GM19372 (cell line): ENCODE data around the gene SCMH1.

Source experiments
- ATAC-seq: cut with Tn5 transposase; IDR thresholded peaks from one replicate; pipeline ENCODE4 v1.9.1; 2021; ENCODE audit warnings: mild to moderate bottlenecking, low read depth, moderate library complexity; ENCODE audit not compliant: unreplicated experiment

Gene SCMH1

GRCh38 chr1:41241749-41242341 lies at the start of gene SCMH1:
Gene SCMH1 (minus strand): TSS chr1:41242306. CDS start chr1:41186133, 56,173 bp downstream.
- peak; percentile 38 for ATAC-seq

GRCh38 chr1:41291195-41291594 lies 49.1 kb upstream of the SCMH1 start:
- no peak for ATAC-seq

DNA sequence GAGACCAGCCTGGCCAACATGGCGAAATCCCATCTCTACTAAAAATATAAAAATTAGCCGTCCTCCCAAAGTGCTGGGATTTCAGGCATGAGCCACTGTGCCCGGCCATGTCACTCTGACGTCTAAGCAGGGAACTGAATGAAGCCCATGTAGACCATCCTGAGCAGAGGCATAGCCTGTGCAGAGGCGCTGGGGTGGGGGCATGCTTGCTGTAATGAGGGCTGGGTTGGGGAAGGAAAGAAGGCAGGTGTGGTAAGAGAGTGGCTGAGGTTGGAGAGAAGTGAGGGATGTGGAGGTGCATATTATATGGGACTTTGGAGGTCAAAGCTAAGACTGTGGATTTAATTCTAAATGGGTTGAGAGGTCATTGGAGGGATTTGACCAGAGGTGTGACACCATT lies 47.1 kb upstream of the SCMH1 start:
- no peak for ATAC-seq

- no peak for ATAC-seq
These were observed 44.9 kb upstream of the SCMH1 start for GRCh38 chr1:41286992-41287391.

- ATAC-seq, result no peak
These were observed 44.4 kb upstream of the SCMH1 start for GRCh38 chr1:41286486-41286885.

GRCh38 chr1:41285818-41286217 lies 43.7 kb upstream of the SCMH1 start:
- no peak for ATAC-seq

DNA sequence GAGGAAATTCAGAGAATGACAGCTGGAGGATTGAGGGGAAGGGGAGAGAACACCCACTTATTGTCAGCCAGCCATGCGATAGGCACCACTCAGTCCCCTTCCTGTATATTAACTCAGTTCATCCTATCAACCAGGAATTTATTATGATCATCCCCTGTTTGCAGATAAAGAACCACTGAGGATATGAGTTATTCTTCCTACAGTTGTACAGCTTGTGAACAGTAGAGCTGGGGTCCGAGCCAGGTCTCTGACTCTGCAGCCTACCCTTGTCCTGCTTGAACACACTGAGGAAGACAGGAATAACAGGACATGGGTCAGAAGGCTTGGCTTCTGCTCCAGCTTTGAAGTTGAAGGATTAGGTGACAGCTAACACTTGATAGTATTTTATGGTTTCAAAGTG lies 42.0 kb upstream of the SCMH1 start:
- ATAC-seq, result no peak

DNA sequence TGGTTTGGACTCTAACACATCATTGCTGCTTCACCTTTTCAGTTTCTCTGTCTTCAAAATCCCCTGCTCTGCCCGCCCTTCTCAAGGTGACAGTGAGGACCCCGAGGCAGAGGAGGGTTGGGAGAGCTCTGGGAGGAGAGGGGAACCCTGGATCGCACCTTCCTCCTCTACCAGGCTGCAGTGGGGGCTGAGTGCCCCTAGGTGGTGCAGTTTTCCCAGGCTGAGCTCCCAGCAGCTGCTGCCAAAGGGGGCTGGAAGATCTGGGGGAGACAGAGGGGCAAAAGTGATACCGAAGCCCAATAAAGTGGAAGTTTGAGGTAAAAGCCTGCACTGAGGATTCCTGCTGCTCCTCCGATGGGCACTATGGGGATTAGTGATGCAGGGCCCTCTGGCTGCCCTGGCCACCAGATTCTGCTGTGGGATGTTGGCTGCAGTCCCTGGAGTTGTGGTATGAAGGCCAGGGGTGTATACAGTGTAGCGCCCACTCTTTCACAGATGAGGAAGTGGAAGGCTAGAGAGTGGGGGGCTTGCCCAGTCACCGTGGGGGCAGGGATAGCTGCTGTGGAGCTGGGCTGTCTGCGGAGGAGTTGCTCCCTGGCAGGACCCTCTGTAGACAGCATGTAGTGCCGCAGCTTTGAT lies 40.7 kb upstream of the SCMH1 start:
- no peak for ATAC-seq

DNA sequence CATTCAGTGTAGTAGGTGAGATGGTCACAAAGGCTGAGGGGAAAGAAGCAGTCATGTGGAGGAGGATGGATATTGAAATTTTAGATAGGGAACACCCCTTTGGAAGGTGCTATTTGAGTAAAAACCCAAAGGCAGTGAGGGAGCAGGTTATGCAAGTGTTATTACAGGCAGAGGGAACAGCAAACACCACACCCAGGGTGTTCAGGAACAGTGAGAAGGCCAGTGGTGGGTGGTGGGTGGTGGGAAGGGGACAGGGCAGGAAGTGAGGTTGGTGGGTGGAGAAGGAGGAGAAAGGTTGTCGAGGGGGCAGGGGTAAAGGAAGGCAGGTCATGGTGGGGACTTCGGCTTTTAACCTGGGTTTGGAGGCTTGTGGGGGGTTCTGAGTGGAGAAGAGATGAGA lies 39.2 kb upstream of the SCMH1 start:
- ATAC-seq, result no peak

- no peak for ATAC-seq
These were observed 38.3 kb upstream of the SCMH1 start for GRCh38 chr1:41280202-41281032.

DNA sequence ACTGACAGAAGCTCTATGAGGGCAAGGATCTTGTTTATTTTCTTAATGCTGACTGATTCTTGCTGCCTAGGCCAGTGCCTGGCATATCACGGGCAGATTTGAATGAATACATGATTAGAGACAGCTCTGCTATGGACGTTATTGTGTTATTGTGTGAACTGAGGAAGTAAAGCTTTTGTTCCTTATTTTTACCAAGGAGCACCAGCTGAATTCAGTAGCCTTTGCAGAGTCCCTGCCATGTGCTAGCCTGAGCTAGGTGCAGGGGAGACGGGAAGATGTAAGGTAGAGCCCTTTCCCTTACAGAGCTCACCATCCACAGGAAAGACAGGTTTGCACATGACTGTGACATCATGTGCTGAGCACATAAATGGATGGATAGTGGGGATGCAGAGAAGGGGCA lies 36.0 kb upstream of the SCMH1 start:
- no peak for ATAC-seq

GRCh38 chr1:41277371-41277975 lies 35.4 kb upstream of the SCMH1 start:
- no peak for ATAC-seq

DNA sequence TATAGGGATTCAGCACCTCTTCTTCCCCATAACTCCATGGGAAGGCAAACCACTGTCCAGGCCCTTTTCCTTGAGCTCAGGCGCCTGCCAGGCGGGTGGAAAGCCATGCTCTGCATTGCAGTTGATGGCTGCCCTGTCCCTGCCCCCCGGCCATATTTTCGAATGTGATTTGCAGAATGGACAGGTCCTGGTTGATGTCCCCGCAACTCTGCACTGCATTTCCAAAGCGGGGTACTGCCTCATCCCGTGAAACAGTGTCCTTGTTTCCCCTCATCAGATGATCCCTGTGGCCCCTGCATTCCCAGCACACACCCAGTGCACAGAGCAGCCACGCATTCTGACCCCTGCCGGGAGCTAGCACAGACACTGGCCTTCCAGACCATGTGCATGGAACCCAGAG lies 33.7 kb upstream of the SCMH1 start:
- no peak for ATAC-seq

DNA sequence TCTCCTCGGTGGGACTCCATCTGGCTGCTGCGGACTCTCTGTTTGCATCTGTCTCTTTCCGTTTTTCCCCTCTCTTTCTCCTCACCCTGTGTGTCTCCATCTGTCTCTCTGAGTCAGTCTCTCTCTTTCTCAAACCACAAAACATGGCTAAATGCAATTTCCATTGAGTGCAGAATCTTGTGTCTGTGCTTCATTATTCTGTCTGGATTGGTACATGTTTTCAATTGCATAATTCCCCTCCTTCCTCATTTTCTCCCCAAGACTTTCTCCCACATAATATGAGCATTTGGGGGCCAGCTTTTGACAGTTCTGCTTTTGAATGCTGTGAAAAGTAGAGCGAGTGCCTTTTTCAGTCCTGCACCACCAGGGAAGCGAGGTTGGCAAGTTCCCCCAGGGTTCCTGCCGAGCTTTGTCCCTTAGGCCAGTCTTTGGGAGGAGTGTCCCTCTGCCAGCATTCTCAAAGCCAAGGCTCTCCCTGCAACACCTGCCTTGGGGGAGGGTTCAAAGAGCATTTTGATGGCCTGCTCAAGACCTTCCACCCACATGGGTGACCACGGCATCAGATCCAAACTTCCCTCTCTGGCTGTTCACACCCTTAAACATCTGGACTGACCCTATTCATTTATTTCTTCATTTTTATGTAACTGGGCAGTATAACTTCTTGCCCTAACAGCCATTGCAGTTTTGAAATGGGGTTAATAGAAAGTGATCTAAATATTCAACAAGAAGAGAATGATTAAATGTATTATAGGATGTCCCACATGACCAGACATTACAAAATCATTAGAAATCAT lies 32.8 kb upstream of the SCMH1 start:
- ATAC-seq, result no peak

DNA sequence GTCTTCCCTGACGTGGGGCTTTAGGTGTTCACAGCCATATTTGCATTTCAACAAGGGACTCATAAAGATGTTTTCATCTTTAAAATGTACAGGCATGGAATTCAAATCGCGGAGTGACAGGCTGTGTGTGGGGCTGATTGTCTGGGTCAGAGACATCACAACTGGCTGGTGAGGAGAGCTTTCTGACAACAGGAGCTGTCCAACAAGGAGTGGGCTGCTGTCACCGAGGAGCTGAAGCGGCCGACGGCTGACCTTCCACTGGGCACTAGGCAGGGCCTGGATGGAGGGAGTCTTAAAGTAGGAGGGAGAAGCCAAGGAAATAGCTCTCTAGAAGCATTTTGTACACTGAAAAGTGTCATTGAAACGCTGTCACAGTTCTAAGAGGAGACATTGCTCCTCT lies 30.5 kb upstream of the SCMH1 start:
- no peak for ATAC-seq

DNA sequence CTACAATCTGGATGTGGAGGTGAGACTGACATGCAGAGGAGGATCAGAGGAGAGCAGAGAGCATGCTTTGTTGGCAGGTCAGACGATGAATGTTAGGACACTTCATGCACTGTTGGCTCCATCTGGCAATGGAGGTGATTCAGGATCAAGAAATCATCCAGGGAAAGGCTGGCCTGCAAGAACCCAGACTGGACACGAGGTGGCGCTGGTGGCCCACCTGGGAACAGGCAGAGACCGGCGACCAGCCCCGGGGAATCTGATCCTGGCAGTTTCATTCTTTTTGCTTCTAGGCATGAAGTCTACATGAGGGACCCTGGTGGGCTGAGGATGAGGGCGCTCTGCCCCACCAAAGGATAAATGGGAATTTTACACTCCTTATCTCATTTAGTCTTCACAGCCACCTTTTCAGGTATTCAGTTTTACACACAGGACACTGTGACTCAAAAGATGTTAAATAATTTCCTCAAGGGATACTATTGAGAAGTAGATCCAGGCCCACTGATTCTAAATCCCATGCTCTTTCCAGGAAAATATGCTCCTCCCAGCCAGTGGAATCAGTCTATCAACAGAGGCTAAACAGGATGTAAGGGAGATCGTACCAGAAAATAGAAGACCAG lies 26.2 kb upstream of the SCMH1 start:
- ATAC-seq, result no peak

DNA sequence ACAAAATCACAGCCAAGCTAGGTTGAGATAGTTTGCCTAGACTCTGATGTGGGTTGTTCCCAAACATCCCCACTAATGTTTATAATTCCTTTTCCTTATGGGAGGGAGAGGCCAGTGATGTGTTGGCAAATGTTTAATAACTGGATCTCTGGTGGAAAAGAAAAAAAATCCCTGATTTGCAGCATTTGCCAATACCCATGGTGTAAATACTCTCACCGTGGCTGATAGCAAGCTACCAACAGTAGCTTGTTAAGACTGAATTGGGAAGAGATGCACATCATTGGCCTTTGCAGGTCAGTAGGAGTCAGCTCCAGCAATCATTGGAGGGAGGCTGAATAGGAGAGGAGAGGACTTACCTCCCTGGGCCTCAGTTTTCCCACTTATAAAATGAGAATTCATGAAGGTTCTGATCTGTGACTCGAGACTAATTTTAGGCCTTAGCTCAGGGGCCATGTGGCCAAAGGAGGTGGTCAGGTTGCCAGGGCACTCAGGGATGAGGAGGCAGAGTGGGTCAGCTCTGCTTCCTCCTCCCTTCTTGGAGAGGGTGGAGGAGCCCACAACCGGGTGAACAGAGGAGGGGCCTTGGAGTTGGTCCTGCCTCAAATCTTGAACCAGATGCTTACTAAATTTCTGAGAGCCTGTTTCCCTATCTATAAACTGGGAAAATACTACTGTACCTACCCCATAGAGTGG lies 20.0 kb upstream of the SCMH1 start:
- no peak for ATAC-seq

GRCh38 chr1:41260768-41261167 lies 18.7 kb upstream of the SCMH1 start:
- ATAC-seq, result no peak

GRCh38 chr1:41259221-41259620 lies 17.1 kb upstream of the SCMH1 start:
- no peak for ATAC-seq

DNA sequence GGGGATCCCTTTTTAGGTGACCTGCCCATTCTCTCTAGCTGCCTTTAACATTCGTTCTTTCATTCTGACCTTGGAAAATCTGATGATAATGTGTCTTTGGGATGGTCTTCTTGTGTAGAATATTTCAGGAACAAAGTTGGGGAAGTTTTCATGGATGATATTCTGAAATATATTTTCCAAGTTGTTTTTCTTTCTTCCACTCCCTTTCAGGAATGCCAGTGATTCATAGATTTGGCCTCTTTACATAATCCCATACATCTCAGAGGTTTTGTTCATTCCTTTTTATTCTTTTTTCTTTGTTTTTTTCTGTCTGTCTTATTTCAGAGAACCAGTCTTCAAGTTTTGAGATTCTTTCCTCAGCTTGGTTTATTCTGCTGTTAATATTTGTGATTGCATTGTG lies 13.9 kb upstream of the SCMH1 start:
- no peak for ATAC-seq
